Neural cell (in vitro differentiated cells): Measurements from ENCODE around the gene PBX2. TPM values are rescaled to one million over a fixed set of nuclear protein-coding genes. Genes with fewer than 3 reads are reported as not detected.

Experiments
- H2AFZ ChIP-seq: fragments of 200-600, 300-800 bp; sonication (generic), shearing (Covaris generic); 2 replicates; pipeline ENCODE4 v1.6.0; 2014; ENCODE audit warnings: low read depth, mild to moderate bottlenecking, antibody characterized with exemption, low read length, moderate library complexity
- H3F3A ChIP-seq: fragments of 200-600 bp; shearing (Covaris generic); 2 replicates; pipeline ENCODE4 v1.6.1; 2016; ENCODE audit warnings: mild to moderate bottlenecking, moderate library complexity, mixed read lengths, antibody characterized with exemption, low read length; ENCODE audit not compliant: insufficient read depth, poor library complexity, severe bottlenecking
- H3K27ac ChIP-seq: fragments of 200-600, 300-800 bp; sonication (generic), shearing (Covaris generic); 2 replicates; pipeline ENCODE4 v1.5.1; 2014; ENCODE audit warnings: mild to moderate bottlenecking, low read length, moderate library complexity
- H3K27me3 ChIP-seq: fragments of 300-800, 200-600 bp; sonication (generic), shearing (Covaris generic); 2 replicates; pipeline ENCODE4 v1.6.0; 2014; ENCODE audit warnings: mild to moderate bottlenecking, low read depth, low read length, moderate library complexity; ENCODE audit not compliant: insufficient read depth
- H3K36me3 ChIP-seq: fragments of 300-800, 200-600 bp; sonication (generic), shearing (Covaris generic); 2 replicates; pipeline ENCODE4 v1.5.1; 2014; ENCODE audit warnings: mild to moderate bottlenecking, antibody characterized with exemption, low read length, moderate library complexity; ENCODE audit not compliant: insufficient read depth
- H3K4me2 ChIP-seq: fragments of 300-800, 200-600 bp; sonication (generic), shearing (Covaris generic); 2 replicates; pipeline ENCODE4 v1.6.0; 2014; ENCODE audit warnings: mild to moderate bottlenecking, low read length
- H3K4me3 ChIP-seq: fragments of 300-800, 200-600 bp; sonication (generic), shearing (Covaris generic); 2 replicates; pipeline ENCODE4 v1.5.1; 2014; ENCODE audit warnings: mild to moderate bottlenecking, low read length, moderate library complexity
- H3K79me2 ChIP-seq: fragments of 200-600 bp; shearing (Covaris generic); replicated peaks from 2 replicates; pipeline ENCODE4 v1.6.0; 2014; ENCODE audit warnings: mild to moderate bottlenecking, low read length, moderate library complexity; ENCODE audit not compliant: insufficient read depth
- H3K9ac ChIP-seq: fragments of 300-800, 200-600 bp; sonication (generic), shearing (Covaris generic); 2 replicates; pipeline ENCODE4 v1.6.1; 2016; ENCODE audit warnings: mild to moderate bottlenecking, low read length, mixed read lengths
- H3K9me2 ChIP-seq: fragments of 200-600 bp; shearing (Covaris generic); 2 replicates; pipeline ENCODE4 v1.6.1; 2016; ENCODE audit warnings: mild to moderate bottlenecking, low read length, mixed read lengths; ENCODE audit not compliant: insufficient read depth
- H3K9me3 ChIP-seq: fragments of 200-600, 300-800 bp; sonication (generic), shearing (Covaris generic); 2 replicates; pipeline ENCODE4 v1.6.1; 2016; ENCODE audit warnings: mild to moderate bottlenecking, mixed run types, low read length, moderate library complexity, mixed read lengths
- H4K20me1 ChIP-seq: fragments of 200-600 bp; shearing (Covaris generic); 2 replicates; pipeline ENCODE4 v1.6.1; 2016; ENCODE audit warnings: mild to moderate bottlenecking, mixed run types; ENCODE audit not compliant: insufficient read depth
- CTCF ChIP-seq: fragments of 450-650 bp; IDR thresholded peaks from 2 replicates; pipeline ENCODE4 v1.5.1; 2014; ENCODE audit warnings: antibody characterized with exemption, mild to moderate bottlenecking, moderate library complexity; ENCODE audit not compliant: poor library complexity, severe bottlenecking
- EP300 ChIP-seq: fragments of 450-650 bp; conservative IDR thresholded peaks from 2 replicates; pipeline ENCODE4 v1.6.1; 2014; ENCODE audit warnings: antibody characterized with exemption, mild to moderate bottlenecking, moderate library complexity; ENCODE audit not compliant: poor library complexity, severe bottlenecking
- EZH2 ChIP-seq: fragments of 200-600, 300-800 bp; shearing (Covaris generic), sonication (generic); IDR thresholded peaks from 2 replicates; pipeline ENCODE4 v1.6.1; 2014; ENCODE audit warnings: antibody characterized with exemption, low read length, borderline replicate concordance, mild to moderate bottlenecking; ENCODE audit not compliant: insufficient read depth, poor library complexity, severe bottlenecking
- MXI1 ChIP-seq: fragments of 450-650 bp; conservative IDR thresholded peaks from 2 replicates; pipeline ENCODE4 v1.6.1; 2014; ENCODE audit warnings: antibody characterized with exemption, mild to moderate bottlenecking; ENCODE audit not compliant: poor library complexity, severe bottlenecking
- POLR2AphosphoS5 ChIP-seq: IDR thresholded peaks from 2 replicates; pipeline ENCODE4 v1.6.1; 2012
- RAD21 ChIP-seq: fragments of 450-650 bp; conservative IDR thresholded peaks from 2 replicates; pipeline ENCODE4 v1.6.1; 2014; ENCODE audit warnings: antibody characterized with exemption, mild to moderate bottlenecking, moderate library complexity
- REST ChIP-seq: IDR thresholded peaks from 2 replicates; pipeline ENCODE4 v1.6.1; 2012; ENCODE audit warnings: borderline replicate concordance
- SMC3 ChIP-seq: fragments of 450-650 bp; conservative IDR thresholded peaks from 2 replicates; pipeline ENCODE4 v1.6.1; 2014; ENCODE audit warnings: antibody characterized with exemption, mild to moderate bottlenecking, moderate library complexity; ENCODE audit not compliant: poor library complexity
- TAF1 ChIP-seq: IDR thresholded peaks from 2 replicates; pipeline ENCODE4 v1.6.1; 2012; ENCODE audit warnings: low read depth
- polyA plus RNA-seq: library from polyadenylated mRNA; depleted of rRNA; stranded (reverse); fragments of >200 nt; gene quantifications from 2 replicates; pipeline ENCODE4 v1.2.3, GENCODE V29; 2014

PBX2 gene
- polyA plus RNA-seq, 1 donor from 2014 or later, result 53.2 TPM

GRCh38 chr6:32175322-32175710 lies 14.7 kb downstream of the PBX2 start:
- Histone ChIP-seq H3K9me3 (no peaks in the 10 kb centered on the region), H3F3A (peaks cover 4% of the 10 kb centered on the region), H3K4me2 (peak overlapping the region; percentile 88), H3K27ac (peak overlapping the region; percentile 97), H3K9me2 (no peaks in the 10 kb centered on the region), H3K36me3 (no peaks in the 10 kb centered on the region), H3K9ac (peak overlapping the region; percentile 99), H3K27me3 (no peaks in the 10 kb centered on the region), H4K20me1 (no peaks in the 10 kb centered on the region), H3K79me2 (peaks cover 48% of the 10 kb centered on the region), H3K4me3 (peak overlapping the region; percentile 91), H2AFZ (peak overlapping the region; percentile 69)
- TF ChIP-seq TAF1 (no peak), MXI1 (peak; percentile 25)

GRCh38 chr6:32174416-32174815 lies 15.6 kb downstream of the PBX2 start:
- no peaks in the 10 kb centered on the region for H3K36me3 ChIP-seq
- no peaks in the 10 kb centered on the region for H3K27me3 ChIP-seq
- peaks cover 4% of the 10 kb centered on the region for H3F3A ChIP-seq
- H3K9me2 ChIP-seq, result no peaks in the 10 kb centered on the region
- no peak overlapping the region for H3K9ac ChIP-seq
- no peak for TF ChIP-seq CTCF
- TF ChIP-seq POLR2AphosphoS5, result no peak
- no peak for TF ChIP-seq SMC3
- TF ChIP-seq MXI1, result no peak
- TF ChIP-seq RAD21, result no peak
- TF ChIP-seq EZH2, result no peak
- TF ChIP-seq TAF1, result no peak
- TF ChIP-seq REST, result no peak
- no peak for TF ChIP-seq EP300
- H3K4me3 ChIP-seq, result peak overlapping the region; percentile 91
- H3K9me3 ChIP-seq, result no peaks in the 10 kb centered on the region
- H3K4me2 ChIP-seq, result peak overlapping the region; percentile 88
- H4K20me1 ChIP-seq, result no peaks in the 10 kb centered on the region
- H3K79me2 ChIP-seq, result peaks cover 41% of the 10 kb centered on the region
- no peak overlapping the region for H2AFZ ChIP-seq
- H3K27ac ChIP-seq, result no peak overlapping the region
